A673 (cell line): ENCODE measurements around the gene SPRED3. TPM values are rescaled to one million over a fixed set of nuclear protein-coding genes. Genes with fewer than 3 reads are reported as not detected.

ENCODE experiments used
- BruUV-seq: library from RNA; stranded (reverse); fragments of 400-500 nt; replicated peaks from 2 replicates; lab custom pipeline; 2021; lab: Mats Ljungman, UMichigan
- CTCF ChIA-PET: fragments of 300-600 bp; sonication (Branson Sonifier 250); formaldehyde crosslinking; loops from one replicate; lab custom pipeline; 2022; ENCODE audit warnings: antibody characterized with exemption; lab: Charles Lee
- POLR2A ChIA-PET: fragments of 300-600 bp; sonication (Branson Sonifier 250); formaldehyde crosslinking; loops from one replicate; lab custom pipeline; 2022; ENCODE audit warnings: antibody characterized with exemption; ENCODE audit not compliant: low non-redundant PET; lab: Charles Lee
- DNase-seq: peaks from one replicate; pipeline ENCODE4 v3.0.0-alpha.2; 2015; ENCODE audit warnings: low spot score
- H3K27ac ChIP-seq: fragments of 200-600 bp; sonication (generic); 2 replicates; pipeline ENCODE4 v1.5.1; 2016; ENCODE audit warnings: mixed run types, low read depth, mild to moderate bottlenecking, mixed read lengths, antibody characterized with exemption, low read length; ENCODE audit not compliant: poor library complexity, severe bottlenecking
- H3K27me3 ChIP-seq: fragments of 200-600 bp; sonication (generic); replicated peaks from 2 replicates; pipeline ENCODE4 v1.6.1; 2017; ENCODE audit warnings: mixed run types, low read depth, mild to moderate bottlenecking, mixed read lengths, antibody characterized with exemption, low read length; ENCODE audit not compliant: insufficient read depth, poor library complexity
- H3K36me3 ChIP-seq: fragments of 200-600 bp; sonication (generic); 2 replicates; pipeline ENCODE4 v1.6.1; 2016; ENCODE audit warnings: mixed run types, mild to moderate bottlenecking, mixed read lengths, antibody characterized with exemption, low read length; ENCODE audit not compliant: insufficient read depth, poor library complexity, severe bottlenecking
- H3K4me1 ChIP-seq: fragments of 200-600 bp; sonication (generic); 2 replicates; pipeline ENCODE4 v1.6.1; 2017; ENCODE audit warnings: mixed run types, mild to moderate bottlenecking, mixed read lengths, antibody characterized with exemption, low read length; ENCODE audit not compliant: insufficient read depth, poor library complexity, severe bottlenecking
- H3K4me3 ChIP-seq: fragments of 200-600 bp; sonication (generic); 2 replicates; pipeline ENCODE4 v1.5.1; 2016; ENCODE audit warnings: low read depth, mixed run types, mild to moderate bottlenecking, mixed read lengths, low read length; ENCODE audit not compliant: poor library complexity, severe bottlenecking
- H3K9me3 ChIP-seq: fragments of 200-600 bp; sonication (generic); 2 replicates; pipeline ENCODE4 v1.6.1; 2016; ENCODE audit warnings: mixed run types, low read depth, mild to moderate bottlenecking, mixed read lengths, antibody characterized with exemption, low read length; ENCODE audit not compliant: poor library complexity, severe bottlenecking
- CTCF ChIP-seq: fragments of 300-800, 200-600 bp; sonication (generic); conservative IDR thresholded peaks from 2 replicates; pipeline ENCODE4 v1.5.1; 2017; ENCODE audit warnings: low read depth, mild to moderate bottlenecking, antibody characterized with exemption, low read length, moderate library complexity, mixed read lengths
- EZH2 ChIP-seq: fragments of 200-600 bp; sonication (generic); IDR thresholded peaks from 2 replicates; pipeline ENCODE4 v1.6.1; 2017; ENCODE audit warnings: borderline replicate concordance, low read depth, mild to moderate bottlenecking, mixed read lengths, antibody characterized with exemption, low read length; ENCODE audit not compliant: poor library complexity, severe bottlenecking
- intact Hi-C: fragments of 100-400 bp; cut with micrococcal nuclease; formaldehyde crosslinking; loops from one replicate; pipeline ENCODE4 v1.10.0; 2022; ENCODE audit not compliant: unreplicated experiment
- total RNA-seq: library from RNA; stranded (reverse); gene quantifications from 2 replicates; pipeline ENCODE4 v1.2.3, GENCODE V29; 2021

SPRED3 gene
- total RNA-seq, 1 experiment from 2014 or later = 6.2 TPM

DNA sequence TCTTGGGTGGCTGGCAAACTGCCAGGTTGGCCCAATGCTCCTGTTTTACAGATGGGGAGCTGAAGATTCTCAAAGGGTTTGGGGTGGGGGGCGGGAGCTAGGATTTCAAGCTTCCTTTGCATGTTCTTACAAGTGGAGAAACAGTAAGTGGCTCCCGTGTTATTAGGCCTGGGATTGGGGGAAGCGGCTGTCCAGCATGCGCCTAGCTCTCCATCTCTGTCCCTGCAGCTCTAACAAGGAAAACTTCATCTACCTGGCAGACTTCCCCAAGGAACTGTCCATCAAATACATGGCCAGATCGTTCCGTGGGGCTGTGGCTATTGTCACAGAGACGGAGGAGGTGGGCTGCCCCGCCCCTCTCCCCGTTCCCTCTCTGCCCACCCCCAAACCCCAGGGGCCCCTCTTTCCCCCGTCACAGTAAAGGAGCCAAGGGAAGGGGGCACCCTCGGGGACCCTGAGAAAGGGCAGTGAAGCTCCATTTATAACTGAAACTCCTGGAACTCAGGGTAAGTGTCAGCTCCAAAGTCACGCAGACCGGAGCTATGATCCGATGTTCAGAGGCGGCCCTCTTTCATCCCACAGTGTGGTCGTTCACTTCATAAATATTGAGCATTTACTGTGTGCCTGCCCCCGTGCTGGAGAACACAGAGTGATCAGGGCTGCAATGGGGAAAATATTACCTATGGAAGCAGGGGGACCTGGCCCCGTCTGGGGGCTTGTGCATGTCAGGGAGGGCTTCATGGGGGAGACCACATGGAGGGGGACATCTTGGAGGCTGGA is 29.1 kb upstream of the SPRED3 start:
- TF ChIP-seq CTCF (no peak), EZH2 (no peak)
- intact Hi-C loops = no loop called here
- no peaks in the 10 kb centered on the region for H3K36me3 ChIP-seq
- no peak for DNase-seq
- peaks cover 37% of the 10 kb centered on the region for H3K27me3 ChIP-seq
- no peaks in the 10 kb centered on the region for H3K4me1 ChIP-seq
- no peak overlapping the region for H3K27ac ChIP-seq
- no peak overlapping the region for H3K4me3 ChIP-seq
- no TSS peak for BruUV-seq
- no peaks in the 10 kb centered on the region for H3K9me3 ChIP-seq
- POLR2A ChIA-PET = no interaction called here
- CTCF ChIA-PET = interaction anchor here (0.6 kb wide), 1 partner anchor 459 kb away, joined by 4 read pairs; no protein-coding TSS in a partner anchor

GRCh38 chr19:38360351-38360750 is 28.1 kb upstream of the SPRED3 start:
- no peak overlapping the region for H3K27ac ChIP-seq
- H3K4me3 ChIP-seq = no peak overlapping the region
- intact Hi-C loops = no loop called here
- no peaks in the 10 kb centered on the region for H3K9me3 ChIP-seq
- BruUV-seq = no TSS peak
- peaks cover 37% of the 10 kb centered on the region for H3K27me3 ChIP-seq
- no peak for DNase-seq
- ChIA-PET CTCF (no interaction called here), POLR2A (no interaction called here)
- H3K4me1 ChIP-seq = no peaks in the 10 kb centered on the region
- no peak for TF ChIP-seq CTCF
- no peak for TF ChIP-seq EZH2
- no peaks in the 10 kb centered on the region for H3K36me3 ChIP-seq

GRCh38 chr19:38360839-38361631 is 27.5 kb upstream of the SPRED3 start:
- intact Hi-C loops = no loop called here
- no TSS peak for BruUV-seq
- Histone ChIP-seq H3K36me3 (no peaks in the 10 kb centered on the region), H3K4me3 (peak overlapping the region; percentile 50), H3K4me1 (no peaks in the 10 kb centered on the region), H3K27me3 (peaks cover 37% of the 10 kb centered on the region), H3K27ac (no peak overlapping the region), H3K9me3 (no peaks in the 10 kb centered on the region)
- no peak for DNase-seq
- ChIA-PET POLR2A (no interaction called here), CTCF (interaction anchor here (0.6 kb wide), 1 partner anchor 22 kb away, joined by 5 read pairs; no protein-coding TSS in a partner anchor)
- TF ChIP-seq CTCF (no peak), EZH2 (no peak)
